NCI-H2196 (cell line): ENCODE results near the gene PHKA1.
A peak's percentile ranks its signal among the peaks of the same experiment; 100 is the strongest.
"Not testable (repeated sequence)": the region's sequence is repeated elsewhere in the genome, so short reads cannot be mapped to it uniquely, and the experiment has no call there.

ENCODE experiments used
- DNase-seq: peaks from one replicate; lab custom pipeline; 2025; ENCODE audit not compliant: unreplicated experiment; lab: John Stamatoyannopoulos, UW

The PHKA1 gene

DNA sequence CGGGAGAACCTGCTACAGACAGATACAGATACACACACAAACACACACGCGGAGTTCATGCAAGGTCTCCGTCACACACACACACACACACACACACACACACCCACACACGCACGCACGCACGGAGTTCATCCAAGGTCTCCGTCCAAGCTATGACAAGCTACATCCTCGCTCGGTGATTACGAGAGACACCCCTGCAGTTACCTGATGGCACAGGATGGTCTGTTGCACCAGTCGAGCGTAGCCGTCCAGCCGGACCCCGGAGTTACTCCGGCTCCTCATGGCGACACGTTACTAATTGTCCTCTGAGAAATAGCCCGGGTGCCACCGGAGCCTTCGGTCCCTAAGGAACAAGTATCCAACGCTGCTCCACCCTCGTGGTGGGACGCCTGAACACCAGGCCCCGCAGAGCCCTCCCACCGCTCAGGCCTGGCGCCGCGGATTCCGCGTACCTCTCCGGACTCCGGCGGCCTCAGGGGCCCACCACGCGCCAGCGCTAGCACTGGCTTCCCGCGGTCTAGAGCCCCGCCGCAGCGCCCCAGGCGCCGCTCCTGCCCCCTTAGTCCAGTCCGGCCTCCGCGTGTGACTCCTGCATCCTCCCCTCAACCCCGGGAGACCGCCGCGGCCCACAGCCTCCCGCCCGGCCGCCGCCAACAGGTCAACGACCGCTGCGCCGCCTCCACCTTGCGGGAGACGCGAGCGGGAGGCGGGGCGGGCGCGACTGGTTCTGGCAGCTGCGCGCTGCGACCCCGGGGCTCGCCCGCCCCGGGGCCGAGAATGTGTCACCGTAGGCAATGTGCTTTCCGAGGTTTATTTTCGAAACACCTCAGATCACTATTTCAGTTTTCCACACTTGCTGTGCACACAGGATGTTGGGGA lies at the start of gene PHKA1:
PHKA1 (minus strand) TSS at position 708 of the 879 bp plus-strand sequence; CDS start at position 282, 426 bp downstream.
- DNase-seq = peak; percentile 11

- not testable (repeated sequence) for DNase-seq
Observed at GRCh38 chrX:72760454-72760853, 46.3 kb upstream of the PHKA1 start.

DNA sequence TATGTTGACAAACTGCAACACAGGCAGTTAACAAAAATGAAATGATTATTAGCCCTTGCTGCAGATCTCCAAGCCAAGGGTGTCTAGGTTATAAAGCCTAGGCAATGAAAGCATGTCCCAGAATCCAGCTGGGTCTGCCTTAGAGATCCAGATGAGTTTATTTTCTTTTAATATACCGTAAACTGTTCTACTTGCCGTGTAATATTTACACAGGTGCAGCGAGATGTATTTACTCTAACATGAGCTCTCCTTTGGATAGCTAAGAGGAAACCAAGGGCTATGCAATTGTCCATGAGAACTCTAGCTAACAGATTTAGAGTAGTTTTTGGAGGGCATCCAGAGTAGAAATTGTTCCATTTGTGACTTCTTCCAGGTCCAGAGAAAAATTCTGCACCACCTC lies 34.4 kb upstream of the PHKA1 start:
- DNase-seq = not testable (repeated sequence)

DNA sequence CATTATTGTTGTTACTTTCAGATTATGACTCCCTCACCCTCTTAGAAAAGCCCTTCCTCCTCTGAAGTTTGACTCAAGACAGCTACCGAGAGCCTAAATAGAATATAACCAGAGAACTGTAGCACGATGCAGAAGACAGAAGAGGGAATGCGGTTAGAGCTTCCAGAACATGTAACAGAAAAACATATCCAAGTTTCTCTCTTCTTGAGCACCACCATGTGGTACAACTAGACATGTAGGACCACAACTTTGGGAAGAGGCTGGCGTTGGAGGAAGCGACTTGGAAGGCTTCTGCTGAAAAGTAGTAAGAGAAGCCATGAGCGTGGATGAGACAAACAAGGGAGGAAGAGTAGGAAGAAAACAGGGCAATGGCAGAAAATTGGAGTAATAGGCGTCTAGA lies 31.4 kb upstream of the PHKA1 start:
- DNase-seq = not testable (repeated sequence)

DNA sequence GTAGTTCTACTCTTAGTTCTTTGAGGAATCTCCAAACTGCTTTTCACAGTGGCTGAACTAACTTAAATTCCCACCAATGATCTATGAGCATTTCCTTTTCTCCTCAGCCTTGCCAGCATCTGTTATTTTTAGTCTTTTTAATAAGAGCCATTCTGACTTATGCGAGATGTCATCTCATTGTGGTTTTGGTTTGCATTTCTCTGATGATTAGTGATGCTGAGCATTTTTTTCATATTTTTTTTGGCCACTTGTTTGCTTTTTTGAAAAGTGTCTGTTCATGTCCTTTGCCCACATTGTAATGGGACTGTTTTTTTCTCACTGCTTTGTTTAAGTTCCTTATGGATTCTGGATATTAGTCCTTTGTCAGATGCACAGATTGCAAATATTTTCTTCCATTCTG lies 21.5 kb upstream of the PHKA1 start:
- no peak for DNase-seq

GRCh38 chrX:72733636-72734035 lies 19.5 kb upstream of the PHKA1 start:
- DNase-seq = not testable (repeated sequence)

DNA sequence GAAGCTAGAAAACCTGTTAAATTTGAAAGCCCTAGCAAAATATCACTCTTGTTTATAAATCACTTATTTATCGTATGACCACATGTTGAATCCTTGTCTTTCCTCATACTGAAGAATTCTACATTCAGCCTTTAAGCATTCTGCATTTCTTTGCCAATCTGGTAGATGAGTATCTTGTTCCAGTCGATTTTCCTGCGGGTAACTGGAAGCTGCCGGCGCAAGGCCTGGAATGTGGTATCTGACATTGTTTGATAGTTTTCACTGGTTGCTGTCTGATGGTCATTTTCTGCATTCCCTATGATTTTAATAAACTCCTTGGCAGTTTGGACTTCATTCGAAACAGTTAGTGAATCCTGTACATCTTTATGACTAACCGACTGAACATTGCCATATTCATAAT lies 13.7 kb upstream of the PHKA1 start:
- DNase-seq = no peak

- DNase-seq = no peak
Observed at GRCh38 chrX:72716766-72717165, 2.7 kb upstream of the PHKA1 start.

- DNase-seq = no peak
Observed at GRCh38 chrX:72715546-72715945, 1.4 kb upstream of the PHKA1 start.

- DNase-seq = peak; percentile 38
Observed at GRCh38 chrX:72714478-72714916, 391 bp upstream of the PHKA1 start.

DNA sequence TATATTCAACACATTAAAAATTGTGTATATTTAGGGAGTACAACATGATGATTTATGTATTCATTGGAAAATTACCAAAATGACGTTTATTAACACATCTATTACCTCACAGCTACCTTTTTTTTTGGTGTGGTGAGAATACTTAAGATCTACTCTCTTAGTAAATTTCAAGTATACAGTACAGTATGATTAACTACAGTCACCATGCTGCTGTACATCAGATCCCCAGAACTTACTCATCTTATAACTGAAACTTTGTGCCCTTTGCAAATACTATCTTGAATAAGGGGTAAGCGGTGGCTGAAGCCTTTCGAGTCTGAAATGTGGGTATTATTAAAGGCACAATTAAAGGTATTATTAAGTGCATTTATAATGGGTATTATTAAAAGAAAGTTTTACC lies 976 bp downstream of the PHKA1 start:
- no peak for DNase-seq

GRCh38 chrX:72712094-72712755 lies 1.9 kb downstream of the PHKA1 start:
- no peak for DNase-seq

GRCh38 chrX:72705814-72706213 lies 8.3 kb downstream of the PHKA1 start:
- DNase-seq = no peak

DNA sequence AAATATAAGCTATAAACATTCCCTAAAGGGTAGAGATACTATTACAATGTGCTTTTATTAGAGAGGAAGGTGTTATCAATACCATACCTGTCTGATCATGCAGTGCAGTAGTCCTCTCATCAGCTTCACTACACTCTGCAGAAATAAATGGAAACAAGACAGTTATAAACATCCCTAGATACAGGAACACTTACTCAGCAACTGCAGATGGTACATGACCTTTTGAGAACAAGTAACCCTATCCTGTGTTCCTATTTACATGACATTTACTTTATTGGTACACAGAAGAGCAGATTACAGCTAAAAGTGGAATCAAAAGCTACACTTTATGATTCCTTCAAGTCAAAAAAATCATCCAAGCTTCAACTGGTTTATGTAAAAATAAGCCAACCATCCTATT lies 9.0 kb downstream of the PHKA1 start:
- no peak for DNase-seq

DNA sequence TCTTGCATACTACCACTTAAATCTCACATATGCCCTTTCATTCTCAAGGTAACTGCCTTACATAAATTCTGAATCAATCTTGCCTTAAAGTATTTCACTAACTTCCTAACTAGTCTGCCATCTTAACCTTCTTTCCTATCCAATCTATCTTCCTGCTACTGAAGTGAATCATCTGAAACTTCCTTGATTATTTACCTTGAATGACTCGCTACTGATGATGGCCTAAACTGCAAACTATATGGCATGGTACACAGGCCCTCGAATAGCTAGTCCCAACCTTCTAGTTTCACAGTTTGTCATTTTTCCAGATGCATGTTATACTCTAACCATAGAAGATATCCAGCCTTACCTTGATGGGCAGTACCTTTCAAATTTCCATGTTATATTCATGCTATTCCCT lies 19.9 kb downstream of the PHKA1 start:
- no peak for DNase-seq

DNA sequence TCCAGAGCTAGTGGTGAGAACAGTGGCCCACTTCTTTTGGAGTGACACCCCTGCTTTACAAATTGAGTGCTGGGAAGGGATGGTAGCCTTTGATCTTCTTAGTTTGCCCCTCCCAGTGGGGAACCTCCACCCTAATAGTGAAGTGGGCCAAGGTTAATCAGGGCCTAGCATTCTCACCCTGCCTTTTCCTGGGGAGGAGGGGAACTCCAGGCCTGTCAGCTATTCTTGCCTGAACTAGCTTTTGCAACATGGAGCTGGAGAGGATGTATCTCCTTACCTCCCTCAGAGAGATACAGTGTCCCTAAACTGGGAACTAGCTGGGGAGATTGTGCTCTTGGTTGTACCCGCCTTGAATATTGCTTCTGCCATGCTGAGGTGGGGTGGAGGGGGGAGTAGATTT lies 20.6 kb downstream of the PHKA1 start:
- DNase-seq = no peak

DNA sequence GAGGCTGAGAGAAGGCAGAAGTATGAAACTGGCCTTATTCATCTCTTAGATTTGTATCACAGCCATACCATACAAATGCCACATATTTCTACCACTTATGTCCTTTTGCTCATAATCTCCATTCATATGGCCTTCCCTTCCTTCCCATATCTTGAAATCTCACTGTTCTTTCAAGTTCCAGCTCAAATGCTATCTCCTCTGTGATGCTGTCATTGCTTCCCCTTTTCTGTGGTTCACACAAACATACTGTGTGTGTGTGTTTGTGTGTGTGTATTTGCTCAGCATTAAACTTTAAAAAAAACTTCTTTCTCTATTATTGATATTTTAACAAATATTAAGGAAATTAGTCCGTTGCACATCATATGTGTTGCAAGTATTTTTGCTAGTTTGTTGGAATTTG lies 26.7 kb downstream of the PHKA1 start:
- no peak for DNase-seq

DNA sequence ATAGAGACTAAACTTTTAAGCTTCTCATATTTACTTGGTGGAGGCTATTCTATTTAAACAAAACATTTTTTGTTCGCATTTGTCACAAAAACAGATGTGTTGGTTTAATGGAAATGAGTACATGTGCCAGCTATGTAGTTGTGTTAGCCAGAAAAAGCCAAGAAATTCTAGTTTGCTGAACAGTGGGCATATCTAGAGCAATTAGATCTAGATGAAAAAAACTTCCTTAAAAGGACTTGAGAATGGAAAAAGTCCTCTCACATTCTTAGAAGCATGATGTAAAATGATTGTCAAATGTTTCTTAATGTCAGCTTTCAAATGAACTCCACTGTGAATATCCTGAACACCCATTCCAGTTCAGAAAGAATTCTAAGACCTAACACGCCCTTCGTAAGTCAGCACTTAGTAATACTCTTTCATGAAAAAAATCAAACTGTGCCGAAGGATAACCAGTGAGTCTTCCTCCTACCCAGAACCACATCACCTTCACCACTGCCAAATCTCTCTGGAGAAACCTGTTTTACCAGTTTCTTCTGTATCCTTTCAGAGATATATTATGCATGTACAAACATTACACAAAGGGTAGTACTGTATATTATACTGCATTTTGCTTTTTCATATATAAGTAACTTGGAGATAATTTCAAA lies 28.2 kb downstream of the PHKA1 start:
- peak; percentile 42 for DNase-seq

DNA sequence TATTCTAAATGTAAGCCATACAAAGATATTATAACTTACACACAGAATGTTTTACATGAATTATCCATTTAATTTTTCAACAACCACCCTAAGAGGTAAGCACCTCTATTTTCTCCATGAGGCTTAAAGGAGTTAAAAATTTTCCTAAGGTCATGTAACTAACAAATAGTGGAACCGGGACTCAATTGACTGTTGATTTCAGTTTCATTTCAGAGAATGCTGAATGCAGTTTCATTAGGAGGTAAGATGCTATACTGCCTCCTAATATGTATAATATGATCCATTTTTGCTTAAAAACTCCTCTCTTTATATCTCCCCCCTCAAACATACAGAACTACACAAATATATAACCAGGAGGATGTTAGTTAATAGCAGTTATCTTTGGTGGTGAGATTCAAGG lies 29.1 kb downstream of the PHKA1 start:
- DNase-seq = no peak

DNA sequence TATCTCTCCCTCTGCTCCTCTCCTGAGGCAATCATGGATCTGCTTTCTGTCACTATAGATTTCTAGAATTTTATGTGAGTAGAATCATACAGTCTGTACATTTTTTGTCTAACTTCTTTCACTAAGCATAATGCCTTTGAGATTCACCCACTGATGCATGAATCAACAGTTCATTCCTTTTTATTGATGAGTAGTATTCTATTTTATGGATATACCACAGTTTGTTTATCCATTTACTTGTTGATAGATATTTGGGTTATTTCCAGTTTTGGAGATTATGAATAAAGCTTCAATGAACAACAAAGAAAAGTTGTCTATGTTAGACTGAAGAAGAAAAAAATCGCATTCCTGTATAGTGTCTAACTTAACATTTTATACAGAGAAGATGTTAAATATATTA lies 30.5 kb downstream of the PHKA1 start:
- DNase-seq = no peak

GRCh38 chrX:72676465-72676864 lies 37.6 kb downstream of the PHKA1 start:
- DNase-seq = no peak

GRCh38 chrX:72673951-72674350 lies 40.2 kb downstream of the PHKA1 start:
- DNase-seq = not testable (repeated sequence)
